A673 (cell line): ENCODE data around the gene TOM1L2. TPM values are rescaled to one million over a fixed set of nuclear protein-coding genes. Genes with fewer than 3 reads are reported as not detected.

Experiments
- BruUV-seq: library from RNA; stranded (reverse); fragments of 400-500 nt; replicated peaks from 2 replicates; lab custom pipeline; 2021; lab: Mats Ljungman, UMichigan
- CTCF ChIA-PET: fragments of 300-600 bp; sonication (Branson Sonifier 250); formaldehyde crosslinking; loops from one replicate; lab custom pipeline; 2022; ENCODE audit warnings: antibody characterized with exemption; lab: Charles Lee
- POLR2A ChIA-PET: fragments of 300-600 bp; sonication (Branson Sonifier 250); formaldehyde crosslinking; loops from one replicate; lab custom pipeline; 2022; ENCODE audit warnings: antibody characterized with exemption; ENCODE audit not compliant: low non-redundant PET; lab: Charles Lee
- DNase-seq: peaks from one replicate; pipeline ENCODE4 v3.0.0-alpha.2; 2015; ENCODE audit warnings: low spot score
- H3K27ac ChIP-seq: fragments of 200-600 bp; sonication (generic); 2 replicates; pipeline ENCODE4 v1.5.1; 2016; ENCODE audit warnings: mixed run types, low read depth, mild to moderate bottlenecking, mixed read lengths, antibody characterized with exemption, low read length; ENCODE audit not compliant: poor library complexity, severe bottlenecking
- H3K27me3 ChIP-seq: fragments of 200-600 bp; sonication (generic); replicated peaks from 2 replicates; pipeline ENCODE4 v1.6.1; 2017; ENCODE audit warnings: mixed run types, low read depth, mild to moderate bottlenecking, mixed read lengths, antibody characterized with exemption, low read length; ENCODE audit not compliant: insufficient read depth, poor library complexity
- H3K36me3 ChIP-seq: fragments of 200-600 bp; sonication (generic); 2 replicates; pipeline ENCODE4 v1.6.1; 2016; ENCODE audit warnings: mixed run types, mild to moderate bottlenecking, mixed read lengths, antibody characterized with exemption, low read length; ENCODE audit not compliant: insufficient read depth, poor library complexity, severe bottlenecking
- H3K4me1 ChIP-seq: fragments of 200-600 bp; sonication (generic); 2 replicates; pipeline ENCODE4 v1.6.1; 2017; ENCODE audit warnings: mixed run types, mild to moderate bottlenecking, mixed read lengths, antibody characterized with exemption, low read length; ENCODE audit not compliant: insufficient read depth, poor library complexity, severe bottlenecking
- H3K4me3 ChIP-seq: fragments of 200-600 bp; sonication (generic); 2 replicates; pipeline ENCODE4 v1.5.1; 2016; ENCODE audit warnings: low read depth, mixed run types, mild to moderate bottlenecking, mixed read lengths, low read length; ENCODE audit not compliant: poor library complexity, severe bottlenecking
- H3K9me3 ChIP-seq: fragments of 200-600 bp; sonication (generic); 2 replicates; pipeline ENCODE4 v1.6.1; 2016; ENCODE audit warnings: mixed run types, low read depth, mild to moderate bottlenecking, mixed read lengths, antibody characterized with exemption, low read length; ENCODE audit not compliant: poor library complexity, severe bottlenecking
- CTCF ChIP-seq: fragments of 300-800, 200-600 bp; sonication (generic); conservative IDR thresholded peaks from 2 replicates; pipeline ENCODE4 v1.5.1; 2017; ENCODE audit warnings: low read depth, mild to moderate bottlenecking, antibody characterized with exemption, low read length, moderate library complexity, mixed read lengths
- EZH2 ChIP-seq: fragments of 200-600 bp; sonication (generic); IDR thresholded peaks from 2 replicates; pipeline ENCODE4 v1.6.1; 2017; ENCODE audit warnings: borderline replicate concordance, low read depth, mild to moderate bottlenecking, mixed read lengths, antibody characterized with exemption, low read length; ENCODE audit not compliant: poor library complexity, severe bottlenecking
- intact Hi-C: fragments of 100-400 bp; cut with micrococcal nuclease; formaldehyde crosslinking; loops from one replicate; pipeline ENCODE4 v1.10.0; 2022; ENCODE audit not compliant: unreplicated experiment
- total RNA-seq: library from RNA; stranded (reverse); gene quantifications from 2 replicates; pipeline ENCODE4 v1.2.3, GENCODE V29; 2021

The TOM1L2 gene
- total RNA-seq, 1 experiment from 2014 or later = 10.0 TPM

GRCh38 chr17:17926840-17927449 lies 45.3 kb downstream of the TOM1L2 start:
- Histone ChIP-seq H3K27ac (no peak overlapping the region), H3K36me3 (no peaks in the 10 kb centered on the region), H3K4me1 (peaks cover 22% of the 10 kb centered on the region), H3K27me3 (no peaks in the 10 kb centered on the region), H3K9me3 (no peaks in the 10 kb centered on the region), H3K4me3 (no peak overlapping the region)
- CTCF ChIA-PET = no interaction called here
- TF ChIP-seq CTCF = no peak
- no peak for TF ChIP-seq EZH2
- intact Hi-C loops = no loop called here
- no TSS peak for BruUV-seq
- DNase-seq = no peak
- POLR2A ChIA-PET = no interaction called here

DNA sequence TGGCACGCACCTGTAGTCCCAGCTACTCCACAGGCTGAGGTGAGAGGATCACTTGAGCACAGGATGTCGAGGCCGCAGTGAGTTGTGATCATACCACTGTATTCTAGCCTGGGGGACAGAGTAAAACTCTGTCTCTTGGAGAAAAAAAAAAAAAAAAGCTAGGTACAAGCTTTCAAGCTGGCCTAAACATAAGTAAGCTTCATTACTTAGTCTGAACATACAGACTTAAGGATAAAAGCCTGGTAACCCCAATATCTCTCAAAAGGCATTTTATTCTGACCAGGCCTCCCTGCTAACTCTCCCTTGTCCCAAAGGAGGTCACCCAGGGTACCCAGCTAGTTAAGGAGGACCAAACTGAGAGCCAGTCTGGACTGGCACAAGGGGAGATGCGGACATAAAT lies 46.2 kb downstream of the TOM1L2 start:
- Histone ChIP-seq H3K4me3 (no peak overlapping the region), H3K9me3 (no peaks in the 10 kb centered on the region), H3K4me1 (peaks cover 30% of the 10 kb centered on the region), H3K36me3 (no peaks in the 10 kb centered on the region), H3K27ac (no peak overlapping the region), H3K27me3 (no peaks in the 10 kb centered on the region)
- intact Hi-C loops = no loop called here
- CTCF ChIA-PET = interaction anchor here (1.0 kb wide), 1 partner anchor 246 kb away, joined by 4 read pairs; no protein-coding TSS in a partner anchor
- no TSS peak for BruUV-seq
- TF ChIP-seq EZH2 (no peak), CTCF (no peak)
- DNase-seq = no peak
- POLR2A ChIA-PET = no interaction called here

GRCh38 chr17:17924857-17925250 lies 47.3 kb downstream of the TOM1L2 start:
- no peaks in the 10 kb centered on the region for H3K9me3 ChIP-seq
- CTCF ChIA-PET = interaction anchor here (0.6 kb wide), 1 partner anchor 63 kb away, joined by 8 read pairs; no protein-coding TSS in a partner anchor
- H3K4me3 ChIP-seq = no peak overlapping the region
- H3K27ac ChIP-seq = no peak overlapping the region
- no peaks in the 10 kb centered on the region for H3K27me3 ChIP-seq
- no peaks in the 10 kb centered on the region for H3K36me3 ChIP-seq
- DNase-seq = no peak
- TF ChIP-seq EZH2 (no peak), CTCF (no peak)
- intact Hi-C loops = no loop called here
- POLR2A ChIA-PET = no interaction called here
- peaks cover 32% of the 10 kb centered on the region for H3K4me1 ChIP-seq
- no TSS peak for BruUV-seq
